Measurements from ENCODE around the gene IP6K1.
"Not testable (repeated sequence)": the region's sequence is repeated elsewhere in the genome, so short reads cannot be mapped to it uniquely, and the experiment has no call there.

IP6K1 gene

DNA sequence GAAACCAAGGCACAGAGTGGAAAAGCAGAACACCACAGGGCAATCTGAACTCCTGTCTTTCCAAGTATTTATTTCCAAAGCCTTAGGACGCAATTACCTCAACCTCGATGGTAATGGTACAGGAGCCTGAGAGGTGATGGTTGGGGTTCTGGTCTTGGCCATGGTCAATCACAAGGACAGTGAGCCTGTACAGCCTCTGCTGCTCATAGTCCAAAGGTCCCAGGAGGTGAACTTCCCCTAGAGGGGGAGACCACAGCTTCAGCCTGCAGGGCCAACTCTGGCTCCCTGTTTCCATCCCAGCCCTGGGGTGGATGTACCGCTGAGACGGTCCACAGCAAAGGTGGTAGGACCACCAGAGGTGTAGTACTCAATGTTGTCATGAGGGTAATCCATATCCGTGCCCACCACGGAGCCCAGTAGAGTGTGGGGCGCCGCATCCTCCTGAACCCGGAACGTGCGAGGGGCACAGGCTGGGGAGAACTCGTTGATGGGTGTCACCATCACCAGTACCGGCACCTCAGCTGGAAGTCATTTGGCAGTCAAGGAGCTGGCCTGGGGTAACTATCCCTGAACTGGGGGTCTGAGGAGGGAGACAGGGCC, 7.2 kb upstream of the IP6K1 start:
- DNase-seq: no peak

DNA sequence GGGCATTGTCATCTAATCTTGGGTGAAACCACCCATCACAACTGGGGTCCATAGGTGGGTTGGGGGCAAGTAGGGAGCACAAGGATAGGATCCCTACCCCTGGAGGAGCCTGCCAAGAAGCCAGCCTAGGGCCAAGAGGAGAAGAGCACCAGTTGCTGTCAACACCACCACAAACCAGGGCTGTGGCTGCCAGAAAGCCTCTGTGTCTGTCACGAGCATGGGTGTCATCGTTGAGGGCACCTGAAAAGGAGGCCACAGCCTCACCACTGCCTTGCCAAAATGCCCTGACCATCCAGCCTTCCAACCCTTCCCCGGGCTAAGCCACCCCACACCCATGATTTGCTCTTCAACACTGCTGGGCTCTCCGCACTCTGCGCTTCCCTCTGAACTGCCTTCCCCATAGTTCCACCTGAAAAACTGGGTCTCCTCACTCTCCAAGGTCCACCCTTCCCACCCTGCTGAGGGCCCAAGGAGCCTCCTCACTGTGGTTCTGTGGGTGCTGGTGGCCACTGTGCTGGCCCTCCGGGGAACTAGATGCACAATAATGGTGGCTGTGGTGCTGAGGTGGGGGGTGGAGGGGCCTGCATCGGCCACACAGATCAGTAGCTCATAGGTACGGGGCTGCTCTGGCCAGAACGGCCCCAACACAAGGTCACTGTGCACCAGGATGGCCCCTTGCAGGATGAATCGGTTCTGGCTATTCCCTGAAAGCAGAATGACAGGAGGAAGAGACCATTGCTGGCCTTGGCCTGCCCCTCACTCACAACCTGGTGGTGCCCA, 6.2 kb upstream of the IP6K1 start:
- no peak for DNase-seq

DNA sequence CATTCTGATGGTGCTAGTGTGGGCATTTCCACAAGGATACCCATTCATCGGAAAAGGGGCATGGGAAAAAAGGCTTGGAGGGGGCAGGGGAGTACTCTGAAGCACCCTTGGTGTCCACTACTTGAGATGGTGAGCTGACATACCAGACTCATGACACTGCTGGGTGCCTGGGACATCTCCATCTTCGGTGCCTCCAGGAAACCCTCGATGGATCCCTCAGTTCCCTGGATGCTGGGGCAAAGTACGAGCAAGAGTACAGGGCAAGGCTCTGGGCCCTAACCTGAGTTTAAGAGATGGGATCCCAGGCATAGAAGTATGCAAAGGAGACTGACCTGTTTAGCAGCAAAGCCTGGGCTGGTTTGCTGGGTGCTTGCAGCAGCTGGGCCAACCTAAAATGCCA, 5.2 kb upstream of the IP6K1 start:
- DNase-seq: no peak

DNA sequence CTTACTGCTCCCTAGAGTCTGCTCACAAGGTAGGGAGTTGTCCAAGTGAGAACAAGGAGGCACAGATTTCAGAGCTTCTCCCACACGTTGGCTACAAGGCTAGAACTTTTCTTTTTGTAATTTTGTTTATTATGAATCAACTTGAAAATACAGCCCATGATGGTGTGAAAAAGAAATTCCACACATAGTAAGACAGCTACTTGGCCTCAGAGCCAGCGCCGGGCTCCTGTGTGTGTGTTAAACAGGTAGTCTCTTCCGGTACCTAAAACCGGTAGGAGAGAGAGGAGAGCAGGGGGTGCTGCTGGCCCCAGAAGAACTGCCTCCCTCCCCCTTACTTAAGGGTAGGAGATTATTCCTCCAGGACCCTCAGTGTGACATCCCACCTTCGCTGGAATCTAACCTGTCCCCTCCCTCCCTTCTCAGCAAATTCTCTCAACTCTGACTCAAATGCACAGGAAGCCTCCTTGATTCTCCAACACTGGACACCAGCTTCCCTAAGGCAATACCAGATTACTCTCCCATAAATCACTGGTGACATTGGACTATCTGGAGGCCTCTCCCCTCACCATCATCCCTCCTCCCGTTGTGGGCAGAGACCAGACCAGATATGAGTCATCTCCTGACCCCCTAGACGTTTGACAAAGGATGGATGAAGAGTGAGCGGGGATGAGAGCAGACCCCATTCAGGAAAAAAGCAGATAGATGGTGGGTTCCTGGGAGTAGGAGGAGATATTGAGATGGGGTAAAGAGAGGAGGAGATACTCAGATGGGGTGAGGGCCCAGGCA, 4.5 kb upstream of the IP6K1 start:
- DNase-seq: no peak

GRCh38 chr3:49788056-49788455, 1.7 kb upstream of the IP6K1 start:
- no peak for DNase-seq

DNA sequence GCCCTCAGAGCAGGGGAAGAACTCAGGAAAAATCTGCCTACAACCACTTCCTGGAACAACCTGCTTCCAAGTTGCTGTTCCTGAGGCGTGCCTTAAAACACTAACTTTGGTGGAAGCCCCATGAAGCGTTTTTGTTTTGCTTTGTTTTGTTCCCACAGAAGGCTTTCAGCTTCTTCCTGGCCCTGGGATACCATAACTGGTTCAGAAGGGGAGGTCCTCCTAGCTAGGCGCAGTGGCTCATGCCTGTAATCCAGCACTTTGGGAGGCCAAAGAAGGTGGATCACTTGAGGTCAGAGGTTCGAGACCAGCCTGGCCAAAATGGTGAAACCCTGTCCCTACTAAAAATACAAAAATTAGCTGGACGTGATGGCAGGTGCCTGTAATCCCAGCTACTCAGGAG, 1.2 kb upstream of the IP6K1 start:
- DNase-seq: no peak

DNA sequence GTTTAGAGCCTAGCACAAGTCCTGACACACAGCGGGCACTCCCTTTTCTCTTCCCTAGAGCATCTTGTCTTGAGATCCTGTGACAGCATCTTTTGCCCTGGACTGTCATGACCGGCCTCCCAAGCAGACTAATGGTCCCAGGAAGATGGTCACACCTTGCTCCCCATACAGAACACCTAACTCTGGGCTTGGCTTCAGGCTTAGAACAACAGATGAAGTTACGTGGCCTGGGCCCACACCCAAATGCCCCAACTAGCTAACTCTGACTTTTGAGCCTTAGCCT, 781 bp upstream of the IP6K1 start:
- no peak for DNase-seq

DNA sequence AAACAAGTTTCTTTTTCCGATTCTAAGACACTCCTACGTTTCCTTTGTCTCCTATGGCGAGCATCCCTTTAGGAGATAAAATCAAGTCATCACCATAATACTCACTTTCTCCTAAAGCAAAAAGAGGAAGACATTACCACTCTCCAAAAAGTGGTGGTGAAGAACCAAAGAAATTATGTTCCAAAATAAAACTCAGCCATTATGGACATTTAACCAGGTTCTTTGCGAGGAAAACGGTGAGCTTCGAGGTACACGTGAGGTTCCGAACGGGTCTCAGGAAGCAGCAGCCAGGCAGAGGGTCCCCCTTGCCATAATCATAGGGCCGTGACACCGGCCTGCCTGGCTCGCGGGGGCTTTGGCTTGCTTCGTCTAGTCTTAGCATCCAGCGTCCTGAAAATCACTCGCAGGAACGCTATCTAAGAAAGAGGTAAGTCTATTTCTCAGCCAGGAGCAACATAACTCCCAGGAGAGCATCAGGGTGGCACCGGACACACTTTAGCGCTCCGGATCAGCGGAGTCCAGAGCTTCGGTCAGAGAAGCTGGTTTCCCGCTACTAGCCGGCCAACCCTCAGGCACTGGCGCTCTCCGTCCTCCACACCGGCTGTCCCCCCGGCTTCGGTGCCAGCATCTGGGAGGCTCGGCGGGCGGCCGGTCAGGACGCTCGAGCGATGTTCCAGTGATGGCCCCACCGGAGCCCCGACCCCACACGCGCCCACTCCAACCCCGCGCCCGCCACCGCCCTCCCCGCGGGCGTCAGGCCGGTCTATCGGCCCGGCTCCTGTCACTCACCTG, 581 bp downstream of the IP6K1 start:
- DNase-seq: peak; percentile 61

DNA sequence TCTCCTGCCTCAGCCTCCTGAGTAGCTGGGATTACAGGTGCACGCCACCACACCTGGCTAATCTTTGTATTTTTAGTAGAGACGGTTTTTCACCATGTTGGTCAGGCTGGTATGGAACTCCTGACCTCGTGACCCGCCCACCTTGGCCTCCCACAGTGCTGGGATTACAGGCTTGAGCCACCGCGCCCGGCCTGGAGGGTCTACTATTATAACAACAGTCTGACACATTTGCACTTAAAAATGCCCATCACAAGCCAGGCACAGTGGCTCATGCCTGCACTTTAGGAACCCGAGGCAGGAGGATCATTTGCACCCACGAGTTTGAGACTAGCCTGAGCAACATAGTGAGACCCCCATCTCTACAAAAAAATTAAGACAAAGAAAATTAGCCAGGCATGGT, 4.1 kb downstream of the IP6K1 start:
- DNase-seq: not testable (repeated sequence)

GRCh38 chr3:49781415-49782199, 4.7 kb downstream of the IP6K1 start:
- no peak for DNase-seq

- not testable (repeated sequence) for DNase-seq
These were observed 5.4 kb downstream of the IP6K1 start for GRCh38 chr3:49780975-49781365.

DNA sequence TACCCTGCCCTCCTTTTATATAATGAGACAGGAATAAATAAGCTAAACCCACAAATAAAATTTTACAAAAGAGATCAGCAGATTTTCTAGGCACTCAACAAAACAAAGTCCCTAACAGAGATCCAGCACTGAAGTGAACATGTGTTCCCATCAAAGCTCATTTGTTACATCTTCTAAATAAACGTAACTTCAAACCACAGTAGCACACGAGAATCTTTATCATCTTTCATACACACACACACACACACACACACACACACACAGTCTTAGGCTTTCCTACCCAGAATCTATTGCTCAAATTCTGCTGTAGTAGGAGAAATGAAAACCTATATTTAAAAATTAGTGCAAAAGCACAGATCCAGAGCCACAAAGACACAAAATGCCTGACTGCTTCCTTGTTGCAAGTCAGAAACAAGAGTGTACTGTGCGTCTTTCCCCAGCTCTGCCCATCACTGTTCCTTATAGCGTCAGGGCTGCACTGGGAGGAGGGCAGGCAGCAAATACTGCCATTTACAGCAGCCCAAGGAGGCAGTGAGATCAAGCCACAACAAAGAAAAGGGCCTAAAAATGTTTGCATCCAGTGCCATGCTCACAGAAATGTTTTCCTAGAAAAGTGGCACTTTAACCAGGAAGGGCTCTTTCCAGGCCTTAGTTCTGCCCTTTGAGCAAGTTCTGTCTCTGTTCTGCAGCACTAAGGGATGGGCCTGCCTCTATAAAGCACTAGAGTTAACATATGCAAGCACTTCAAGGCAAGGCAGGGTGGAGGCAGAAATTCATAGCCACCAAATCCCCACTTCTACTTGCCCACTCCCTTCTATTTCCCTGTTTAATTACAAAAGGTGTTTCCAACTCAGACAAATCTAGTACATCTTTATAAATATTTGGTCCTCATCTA, 6.0 kb downstream of the IP6K1 start:
- no peak for DNase-seq

DNA sequence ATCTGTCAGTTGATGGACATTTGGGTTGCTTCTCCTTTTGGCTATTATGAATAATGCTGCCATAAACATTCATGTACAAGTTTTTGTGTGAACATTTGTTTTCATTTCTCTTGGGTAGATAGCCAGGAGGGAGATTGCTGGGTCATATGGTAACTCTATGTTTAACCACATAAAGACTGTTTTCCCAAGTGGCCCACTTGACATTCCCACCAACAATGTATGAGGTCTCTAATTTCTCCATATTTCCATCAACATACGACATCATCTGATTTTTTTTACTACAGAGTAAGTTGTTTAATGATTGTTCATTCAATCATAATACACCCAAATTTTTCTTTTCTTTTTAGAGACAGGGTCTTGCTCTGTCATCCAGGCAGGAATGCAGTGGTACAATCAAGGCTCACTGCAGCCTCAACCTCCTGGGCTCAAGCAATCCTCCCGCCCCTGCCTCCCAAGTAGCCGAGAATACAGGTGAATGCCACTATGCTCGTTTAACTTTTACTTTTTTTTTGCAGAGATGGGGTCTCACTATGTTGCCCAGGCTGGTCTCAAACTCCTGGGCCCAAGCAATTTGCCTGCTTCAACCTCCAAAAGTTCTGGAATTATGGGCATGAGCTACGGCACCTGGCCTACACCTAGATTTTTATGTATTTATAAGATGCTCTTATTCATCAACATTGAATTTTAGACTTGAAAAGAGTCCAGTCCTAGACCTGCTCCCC, 6.8 kb downstream of the IP6K1 start:
- DNase-seq: no peak

DNA sequence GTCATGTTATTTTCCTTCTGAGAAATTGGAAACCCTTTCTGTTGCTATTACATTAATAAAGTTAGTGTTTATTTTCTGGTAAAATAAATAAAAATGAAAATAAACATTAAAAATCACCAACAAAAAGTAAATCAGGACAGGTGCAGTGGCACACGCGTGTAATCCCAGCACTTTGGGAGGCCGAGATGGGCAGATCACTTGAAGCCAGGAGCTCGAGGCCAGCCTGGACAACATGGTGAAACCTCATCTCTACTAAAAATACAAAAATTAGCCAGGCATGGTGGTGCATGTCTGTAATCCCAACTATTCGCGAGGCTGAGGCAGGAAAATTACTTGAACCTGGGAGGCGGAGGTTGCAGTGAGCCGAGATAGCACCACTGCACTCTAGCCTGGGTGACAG, 10.2 kb downstream of the IP6K1 start:
- not testable (repeated sequence) for DNase-seq

DNA sequence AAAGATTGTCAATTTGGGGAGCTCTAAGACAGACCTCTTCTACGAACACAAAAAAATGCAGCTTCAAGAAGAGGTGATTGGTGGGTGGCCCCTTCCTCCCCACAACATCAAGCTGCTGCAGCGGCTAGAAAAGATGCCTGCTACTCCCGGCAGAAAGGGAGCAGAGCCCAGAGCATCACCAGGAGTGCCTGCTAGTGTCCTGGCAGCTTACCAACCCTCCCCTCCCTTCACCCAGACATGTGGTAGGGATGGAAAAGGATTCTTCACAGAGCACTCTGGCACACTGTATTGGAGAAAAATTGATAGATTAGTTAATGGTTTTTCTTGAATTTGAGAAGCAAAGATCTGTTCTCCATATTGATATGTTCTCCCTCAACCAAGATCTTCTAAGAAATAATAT, 10.8 kb downstream of the IP6K1 start:
- no peak for DNase-seq

- no peak for DNase-seq
These were observed 13.6 kb downstream of the IP6K1 start for GRCh38 chr3:49772703-49773102.

DNA sequence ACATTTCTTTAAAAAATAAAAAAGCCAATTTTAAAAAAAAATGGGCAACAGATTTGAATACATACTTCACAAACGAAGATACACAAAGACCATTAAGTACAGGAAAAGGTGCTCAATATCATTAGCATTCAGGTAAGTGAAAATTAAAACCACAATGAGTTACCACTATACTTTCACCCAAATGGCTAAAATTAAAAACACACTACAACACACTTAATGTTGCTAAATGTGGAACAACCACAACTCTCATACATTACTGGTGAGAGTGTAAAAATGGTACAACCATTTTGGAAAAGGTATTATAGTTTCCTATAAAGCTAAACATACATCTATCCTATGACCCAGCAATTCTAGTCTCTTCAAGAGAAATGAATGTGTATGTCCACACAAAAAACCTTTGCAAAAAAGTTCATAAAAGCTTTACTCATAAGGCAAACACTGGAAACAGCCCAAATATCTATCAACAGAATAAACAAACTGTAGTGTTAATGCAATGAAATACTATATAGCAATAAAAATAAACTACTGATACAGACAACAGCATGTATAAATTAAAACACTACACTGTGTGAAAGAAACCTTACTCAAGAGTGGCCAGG, 14.9 kb downstream of the IP6K1 start:
- no peak for DNase-seq

DNA sequence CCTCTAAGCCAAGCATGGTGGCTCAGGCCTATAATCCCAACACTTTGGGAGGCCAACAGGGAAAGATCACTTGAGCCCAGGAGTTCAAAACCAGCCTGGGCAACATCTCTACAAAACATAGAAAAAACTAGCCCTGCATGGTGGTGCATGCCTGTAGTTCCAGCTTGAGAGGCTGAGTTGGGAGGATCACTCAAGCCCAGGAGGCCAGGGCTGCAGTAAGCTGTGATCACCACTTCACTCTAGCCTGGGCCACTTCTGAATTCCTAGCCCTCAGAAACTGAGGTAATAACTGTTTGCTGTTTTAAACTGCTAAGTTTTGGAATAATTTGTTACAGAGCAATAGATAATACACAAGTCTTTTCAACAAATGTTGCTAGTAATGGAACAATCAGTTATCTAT, 16.4 kb downstream of the IP6K1 start:
- DNase-seq: no peak

GRCh38 chr3:49769286-49769915, 16.9 kb downstream of the IP6K1 start:
- DNase-seq: no peak

- DNase-seq: no peak
These were observed 22.4 kb downstream of the IP6K1 start for GRCh38 chr3:49763981-49764380.

Measured in right forelimb (tissue), 1 donor.